Activated CD4-positive, alpha-beta memory T cell treated with anti-CD3 and anti-CD28 coated beads for 36 hours (primary cell): ENCODE data around the gene LSAMP. TPM values are rescaled to one million over a fixed set of nuclear protein-coding genes. Genes with fewer than 3 reads are reported as not detected.
"Not testable (repeated sequence)": the region's sequence is repeated elsewhere in the genome, so short reads cannot be mapped to it uniquely, and the experiment has no call there.

Source experiments
- CTCF ChIA-PET: fragments of 350-600 bp; sonication (Branson Sonifier 250); formaldehyde crosslinking; loops from one replicate; lab custom pipeline; 2021; ENCODE audit warnings: antibody characterized with exemption, inconsistent platforms; lab: Charles Lee
- POLR2A ChIA-PET: fragments of 350-600 bp; sonication (Branson Sonifier 250); formaldehyde crosslinking; loops from one replicate; lab custom pipeline; 2021; ENCODE audit warnings: antibody characterized with exemption; lab: Charles Lee
- DNase-seq: peaks from one replicate; pipeline ENCODE4 v3.0.0-alpha.2; 2020
- H3K27ac Mint-ChIP-seq: one replicate; pipeline ENCODE4 v1.8.0; 2021; ENCODE audit warnings: mixed read lengths
- H3K27me3 Mint-ChIP-seq: one replicate; pipeline ENCODE4 v1.8.0; 2021; ENCODE audit warnings: mixed read lengths
- H3K36me3 Mint-ChIP-seq: one replicate; pipeline ENCODE4 v1.8.0; 2021; ENCODE audit warnings: mixed read lengths
- H3K4me1 Mint-ChIP-seq: one replicate; pipeline ENCODE4 v1.8.0; 2021; ENCODE audit warnings: low read depth, mixed read lengths
- H3K4me3 Mint-ChIP-seq: one replicate; pipeline ENCODE4 v1.8.0; 2021; ENCODE audit warnings: mild to moderate bottlenecking, mixed read lengths
- H3K9me3 Mint-ChIP-seq: one replicate; pipeline ENCODE4 v1.8.0; 2021; ENCODE audit warnings: mixed read lengths
- intact Hi-C: fragments of 100-400 bp; cut with micrococcal nuclease; formaldehyde crosslinking; loops from one replicate; pipeline ENCODE4 v1.15.1; 2023
- total RNA-seq, 2 experiments: library from RNA; stranded (reverse); gene quantifications; one replicate each; pipeline ENCODE4 v1.2.3, GENCODE V29; 2021

The LSAMP gene
- total RNA-seq, 2 experiments from 2014 or later: not detected

DNA sequence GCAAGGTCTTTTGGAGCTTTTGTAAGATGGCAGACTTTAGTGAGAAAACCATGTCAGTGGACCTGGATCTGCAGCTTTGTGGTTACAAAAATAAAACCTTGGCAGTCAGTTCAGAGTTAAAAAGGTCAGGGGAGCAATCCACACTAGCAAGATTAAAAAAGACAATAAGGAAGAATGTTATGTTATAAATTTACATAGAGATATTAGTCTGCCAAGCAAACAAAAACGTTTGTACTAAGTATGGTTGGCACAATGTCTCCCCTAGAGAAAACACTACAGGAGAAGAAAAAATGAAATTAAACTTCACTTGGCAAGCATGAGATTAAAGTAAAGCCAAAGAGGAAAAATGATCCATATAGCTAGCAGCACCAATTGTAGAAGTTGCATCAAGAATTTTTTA is 205.0 kb downstream of the LSAMP start:
- H3K4me3 Mint-ChIP-seq: no peak overlapping the region
- no peak overlapping the region for H3K27ac Mint-ChIP-seq
- no peaks in the 10 kb centered on the region for H3K9me3 Mint-ChIP-seq
- H3K36me3 Mint-ChIP-seq: no peaks in the 10 kb centered on the region
- no peaks in the 10 kb centered on the region for H3K27me3 Mint-ChIP-seq
- POLR2A ChIA-PET: no interaction called here
- H3K4me1 Mint-ChIP-seq: no peaks in the 10 kb centered on the region
- no peak for DNase-seq
- intact Hi-C loops: no loop called here
- CTCF ChIA-PET: no interaction called here

DNA sequence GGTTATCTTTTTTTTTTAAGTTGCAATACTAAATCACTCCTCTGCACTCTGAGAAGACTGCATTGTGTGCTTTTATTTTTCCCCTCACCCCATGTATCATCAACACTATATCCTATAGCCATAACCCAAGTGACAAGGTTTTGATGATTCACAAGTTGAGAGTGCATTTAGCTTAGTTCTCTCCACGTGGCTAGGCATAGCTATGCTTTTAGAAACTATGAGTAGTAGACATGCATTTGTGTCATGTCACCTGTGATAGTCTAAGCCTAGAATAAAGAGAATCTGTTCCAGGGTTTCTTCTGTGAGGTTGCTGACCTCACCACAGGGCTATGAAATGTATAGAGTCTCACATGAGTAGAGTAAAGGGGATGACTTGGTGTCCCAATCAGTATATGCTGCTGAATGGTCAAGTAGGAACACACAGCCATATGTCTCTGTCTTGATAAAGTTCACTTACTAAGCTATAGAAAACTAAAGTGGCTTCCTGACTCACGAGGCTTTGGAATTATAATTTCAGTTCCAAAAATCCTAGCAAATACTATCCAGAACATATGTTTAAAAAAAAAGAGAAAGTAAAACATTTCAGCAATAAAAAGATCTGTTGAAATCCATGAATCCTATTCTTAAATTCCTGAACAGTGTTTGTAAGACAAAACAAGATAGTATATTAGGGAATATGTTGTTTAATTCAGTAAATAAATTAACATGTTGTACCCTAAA is 206.3 kb downstream of the LSAMP start:
- H3K4me3 Mint-ChIP-seq: no peak overlapping the region
- H3K9me3 Mint-ChIP-seq: no peaks in the 10 kb centered on the region
- no peak for DNase-seq
- H3K4me1 Mint-ChIP-seq: no peaks in the 10 kb centered on the region
- intact Hi-C loops: no loop called here
- ChIA-PET POLR2A (no interaction called here), CTCF (no interaction called here)
- no peak overlapping the region for H3K27ac Mint-ChIP-seq
- H3K36me3 Mint-ChIP-seq: no peaks in the 10 kb centered on the region
- no peaks in the 10 kb centered on the region for H3K27me3 Mint-ChIP-seq

DNA sequence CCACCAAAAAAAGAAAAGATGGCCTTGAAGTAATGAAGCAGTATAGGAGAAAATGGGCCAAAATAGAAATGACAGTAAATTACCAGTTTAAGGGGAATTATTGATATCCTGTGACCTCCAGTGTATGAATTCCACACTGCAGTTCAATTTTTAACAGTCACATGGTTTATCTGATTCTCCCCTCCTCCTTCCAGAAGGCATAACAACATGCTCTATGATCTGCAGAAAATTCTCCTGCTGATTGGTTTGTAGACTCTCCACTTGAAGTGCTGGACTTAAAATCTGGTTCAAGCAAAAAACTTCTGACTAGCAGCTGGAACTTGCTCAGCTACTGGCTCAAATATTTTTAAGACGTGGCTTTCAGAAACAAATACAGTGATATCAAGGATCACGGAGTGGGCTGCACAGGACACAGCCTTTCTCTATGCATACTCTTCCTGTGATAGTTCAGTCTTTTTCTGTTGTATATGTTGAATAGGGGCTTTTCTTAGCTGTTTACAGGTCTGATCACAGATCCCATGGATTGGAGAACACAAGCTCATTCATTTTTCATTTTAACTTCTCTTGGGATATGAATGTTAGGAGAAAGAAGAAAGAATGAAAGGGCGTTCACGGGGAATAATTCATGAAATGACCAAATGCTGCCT is 211.5 kb downstream of the LSAMP start:
- no peaks in the 10 kb centered on the region for H3K36me3 Mint-ChIP-seq
- H3K27me3 Mint-ChIP-seq: no peaks in the 10 kb centered on the region
- no peak overlapping the region for H3K4me3 Mint-ChIP-seq
- ChIA-PET CTCF (no interaction called here), POLR2A (no interaction called here)
- DNase-seq: no peak
- no peaks in the 10 kb centered on the region for H3K9me3 Mint-ChIP-seq
- no peaks in the 10 kb centered on the region for H3K4me1 Mint-ChIP-seq
- intact Hi-C loops: no loop called here
- H3K27ac Mint-ChIP-seq: no peak overlapping the region

DNA sequence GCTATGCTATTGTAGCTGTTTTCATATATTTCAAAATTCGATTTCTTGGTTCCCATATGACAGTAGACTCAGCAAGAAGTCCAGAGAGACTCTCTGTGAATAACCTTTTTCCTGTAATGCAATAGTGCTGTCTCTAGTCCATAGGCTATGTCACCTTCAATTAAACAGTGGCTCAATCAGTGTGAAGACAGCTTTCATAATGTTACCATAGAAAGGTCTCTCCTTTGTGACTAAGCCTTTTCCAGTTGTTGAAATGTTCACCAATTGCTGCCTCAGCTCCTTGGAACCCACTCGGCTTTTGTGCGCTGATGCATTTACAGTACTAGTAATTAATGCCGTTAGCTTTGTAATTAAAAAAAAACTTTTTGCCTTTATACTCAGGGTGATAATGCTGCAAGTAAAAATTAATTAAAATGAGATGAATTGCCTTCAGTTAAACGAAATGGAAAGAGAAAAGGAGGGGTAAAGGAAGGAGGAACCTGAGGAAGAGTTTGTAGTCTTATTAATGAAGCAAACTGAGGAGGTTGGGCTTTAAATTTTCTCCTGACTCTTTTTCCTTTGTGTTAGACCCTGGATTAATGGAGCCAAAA is 214.8 kb downstream of the LSAMP start:
- ChIA-PET POLR2A (no interaction called here), CTCF (no interaction called here)
- no peaks in the 10 kb centered on the region for H3K9me3 Mint-ChIP-seq
- H3K27me3 Mint-ChIP-seq: no peaks in the 10 kb centered on the region
- no peak for DNase-seq
- H3K4me3 Mint-ChIP-seq: no peak overlapping the region
- no peak overlapping the region for H3K27ac Mint-ChIP-seq
- no peaks in the 10 kb centered on the region for H3K4me1 Mint-ChIP-seq
- no peaks in the 10 kb centered on the region for H3K36me3 Mint-ChIP-seq
- intact Hi-C loops: no loop called here

DNA sequence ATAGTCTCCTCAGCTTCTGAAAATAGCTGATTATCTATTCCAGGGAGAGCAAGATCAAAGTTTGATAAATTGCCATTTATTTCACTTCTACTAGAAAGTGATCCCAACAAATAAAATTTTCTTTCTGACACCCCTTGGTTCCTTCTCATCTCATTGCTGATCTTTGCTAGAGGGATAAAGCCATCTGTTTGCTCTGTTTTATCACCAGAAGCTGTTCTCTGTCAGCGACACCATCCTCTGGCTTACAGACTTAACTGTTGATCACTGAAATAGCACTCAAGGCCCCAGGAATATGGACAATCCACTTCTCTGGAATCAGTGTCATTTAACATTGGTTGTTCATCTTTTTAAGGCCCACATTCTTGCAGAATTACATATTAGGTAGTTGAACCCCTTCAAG is 219.0 kb downstream of the LSAMP start:
- intact Hi-C loops: no loop called here
- Mint-ChIP-seq H3K9me3 (no peaks in the 10 kb centered on the region), H3K36me3 (no peaks in the 10 kb centered on the region), H3K4me3 (no peak overlapping the region), H3K4me1 (no peaks in the 10 kb centered on the region), H3K27ac (no peak overlapping the region), H3K27me3 (no peaks in the 10 kb centered on the region)
- CTCF ChIA-PET: no interaction called here
- POLR2A ChIA-PET: no interaction called here
- DNase-seq: no peak

DNA sequence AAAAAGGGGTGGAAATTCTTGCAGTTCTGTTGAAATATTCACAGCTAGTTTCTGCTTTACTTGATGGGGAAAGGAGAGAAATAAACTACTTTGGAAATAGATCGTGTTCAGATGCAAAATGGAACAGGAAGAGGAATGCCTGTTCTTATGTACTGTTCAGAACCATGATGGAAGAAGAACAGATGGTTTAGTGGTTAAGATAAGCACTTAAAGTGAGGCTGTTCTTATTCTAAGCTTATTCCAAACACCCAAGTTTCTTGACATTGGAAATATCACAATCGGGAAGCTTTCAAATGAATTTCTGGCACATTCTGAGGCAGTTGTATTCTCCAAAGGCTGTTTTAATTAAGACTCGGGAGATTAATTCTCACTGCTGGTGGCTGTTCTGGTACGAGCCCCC is 228.5 kb downstream of the LSAMP start:
- Mint-ChIP-seq H3K4me1 (no peaks in the 10 kb centered on the region), H3K4me3 (no peak overlapping the region), H3K9me3 (no peaks in the 10 kb centered on the region), H3K27ac (no peak overlapping the region), H3K36me3 (no peaks in the 10 kb centered on the region), H3K27me3 (no peaks in the 10 kb centered on the region)
- intact Hi-C loops: no loop called here
- POLR2A ChIA-PET: no interaction called here
- no peak for DNase-seq
- CTCF ChIA-PET: no interaction called here

DNA sequence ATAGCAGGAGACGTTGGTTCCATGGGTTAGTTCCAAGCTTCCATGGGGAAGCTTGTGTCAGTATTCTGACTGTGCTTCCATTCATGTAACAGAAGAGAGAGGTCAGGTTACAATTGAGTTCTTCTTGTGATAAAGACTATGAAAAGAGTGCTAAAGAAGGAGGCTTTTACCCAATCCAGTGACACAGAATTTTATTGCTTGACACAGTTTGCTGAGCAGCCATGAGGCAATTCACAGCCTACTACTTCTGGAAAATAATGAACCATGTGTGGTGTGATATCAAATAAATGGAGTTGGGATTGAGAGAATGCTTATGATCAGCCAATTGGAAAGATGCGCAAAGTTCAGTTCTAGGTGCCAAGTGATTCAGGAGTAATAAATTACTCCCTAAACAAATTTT is 233.4 kb downstream of the LSAMP start:
- Mint-ChIP-seq H3K27ac (no peak overlapping the region), H3K4me1 (no peaks in the 10 kb centered on the region), H3K36me3 (no peaks in the 10 kb centered on the region), H3K4me3 (no peak overlapping the region), H3K9me3 (peaks cover 3% of the 10 kb centered on the region), H3K27me3 (no peaks in the 10 kb centered on the region)
- ChIA-PET POLR2A (no interaction called here), CTCF (no interaction called here)
- DNase-seq: no peak
- intact Hi-C loops: no loop called here

DNA sequence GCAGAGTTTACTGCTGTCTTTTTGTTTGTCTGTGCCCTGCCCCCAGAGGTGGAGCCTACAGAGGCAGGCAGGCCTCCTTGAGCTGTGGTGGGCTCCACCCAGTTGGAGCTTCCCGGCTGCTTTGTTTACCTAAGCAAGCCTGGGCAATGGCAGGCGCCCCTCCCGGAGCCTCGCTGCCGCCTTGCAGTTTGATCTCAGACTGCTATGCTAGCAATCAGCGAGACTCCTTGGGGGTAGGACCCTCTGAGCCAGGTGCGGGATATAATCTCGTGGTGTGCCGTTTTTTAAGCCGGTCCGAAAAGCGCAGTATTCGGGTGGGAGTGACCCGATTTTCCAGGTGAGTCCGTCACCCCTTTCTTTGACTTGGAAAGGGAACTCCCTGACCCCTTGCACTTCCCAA is 236.5 kb downstream of the LSAMP start:
- H3K36me3 Mint-ChIP-seq, H3K27ac Mint-ChIP-seq, DNase-seq, H3K27me3 Mint-ChIP-seq, H3K4me1 Mint-ChIP-seq, CTCF ChIA-PET, H3K4me3 Mint-ChIP-seq, intact Hi-C loops, H3K9me3 Mint-ChIP-seq, POLR2A ChIA-PET: not testable (repeated sequence)

DNA sequence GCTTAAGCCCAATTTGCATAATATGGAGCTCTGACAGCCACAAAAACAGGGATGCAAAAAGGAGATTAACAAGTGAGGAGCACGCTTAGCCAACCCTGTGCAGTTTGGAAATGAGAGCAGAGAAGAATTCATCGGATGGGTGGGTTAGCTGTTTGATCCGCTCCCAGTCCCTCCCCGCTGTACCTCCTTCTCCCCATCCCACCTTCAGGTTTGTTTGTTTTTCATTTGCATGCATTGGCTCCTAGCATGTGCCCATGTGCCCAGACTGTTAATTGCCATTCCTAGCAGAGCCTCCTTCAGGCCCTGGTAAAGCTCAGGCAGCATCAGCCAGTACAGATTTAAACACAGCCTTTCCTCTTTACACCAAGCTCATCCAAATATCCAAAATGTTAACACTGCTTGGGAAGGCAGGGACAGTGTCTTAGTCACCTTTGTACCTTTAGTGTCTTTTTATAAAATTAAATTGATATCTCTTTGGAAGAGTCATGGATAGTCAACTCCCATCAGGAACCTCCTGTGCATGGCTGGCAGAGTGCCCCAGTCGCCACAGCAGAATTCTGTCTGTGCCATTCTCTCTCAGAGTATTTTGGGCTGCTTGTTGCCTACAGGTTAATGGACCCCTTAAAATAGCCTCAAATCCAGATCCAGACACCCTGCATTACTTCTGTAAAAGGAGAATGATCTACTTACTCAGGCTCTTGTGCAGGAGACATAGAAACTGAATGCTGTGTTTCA is 244.2 kb downstream of the LSAMP start:
- no peaks in the 10 kb centered on the region for H3K36me3 Mint-ChIP-seq
- CTCF ChIA-PET: no interaction called here
- H3K9me3 Mint-ChIP-seq: peaks cover 2% of the 10 kb centered on the region
- no peak overlapping the region for H3K4me3 Mint-ChIP-seq
- POLR2A ChIA-PET: no interaction called here
- intact Hi-C loops: no loop called here
- no peaks in the 10 kb centered on the region for H3K4me1 Mint-ChIP-seq
- no peak for DNase-seq
- H3K27ac Mint-ChIP-seq: no peak overlapping the region
- no peaks in the 10 kb centered on the region for H3K27me3 Mint-ChIP-seq

DNA sequence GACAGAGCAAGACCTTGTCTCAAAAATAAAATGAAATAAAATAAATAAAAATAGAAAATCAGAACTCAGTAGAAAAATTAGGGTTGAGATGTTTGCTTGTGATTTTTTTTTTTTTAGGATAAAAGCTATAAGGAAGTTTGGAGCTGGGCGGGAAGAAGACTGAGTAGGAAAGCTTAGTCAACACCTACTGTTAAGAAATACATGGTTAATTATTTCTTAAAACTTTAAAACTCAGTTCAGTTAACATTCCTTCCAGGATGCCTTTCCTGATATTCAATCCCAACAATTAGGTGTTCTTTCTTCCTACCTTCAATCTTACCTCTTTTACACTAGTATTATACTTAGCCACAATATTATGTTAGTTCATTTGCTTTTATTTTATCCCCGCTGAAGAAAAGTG is 246.2 kb downstream of the LSAMP start:
- Mint-ChIP-seq H3K9me3 (peaks cover 2% of the 10 kb centered on the region), H3K4me3 (no peak overlapping the region), H3K27ac (no peak overlapping the region), H3K4me1 (no peaks in the 10 kb centered on the region), H3K36me3 (no peaks in the 10 kb centered on the region), H3K27me3 (no peaks in the 10 kb centered on the region)
- CTCF ChIA-PET: no interaction called here
- POLR2A ChIA-PET: no interaction called here
- no peak for DNase-seq
- intact Hi-C loops: no loop called here

DNA sequence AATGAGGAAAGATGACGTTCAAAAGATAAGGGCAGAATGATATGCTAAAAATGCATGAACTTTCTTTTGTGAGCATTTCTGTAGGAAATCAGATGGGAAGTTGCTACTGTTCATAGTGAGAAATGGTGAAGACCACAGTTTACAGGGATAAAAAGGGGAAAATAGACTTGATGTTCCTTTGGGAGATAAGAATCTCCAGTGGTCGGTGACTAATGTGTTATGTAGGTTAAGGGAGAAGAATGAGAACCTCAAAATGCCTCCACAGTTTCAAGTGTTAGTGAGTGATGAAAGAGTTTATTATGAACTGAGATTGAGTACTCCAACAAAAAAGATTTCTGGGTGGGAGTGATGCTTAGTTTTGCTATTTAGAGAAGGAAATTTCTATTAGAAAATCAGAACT is 247.2 kb downstream of the LSAMP start:
- intact Hi-C loops: no loop called here
- no peaks in the 10 kb centered on the region for H3K4me1 Mint-ChIP-seq
- H3K9me3 Mint-ChIP-seq: peaks cover 4% of the 10 kb centered on the region
- H3K27ac Mint-ChIP-seq: no peak overlapping the region
- H3K4me3 Mint-ChIP-seq: no peak overlapping the region
- no peaks in the 10 kb centered on the region for H3K27me3 Mint-ChIP-seq
- no peak for DNase-seq
- CTCF ChIA-PET: no interaction called here
- H3K36me3 Mint-ChIP-seq: no peaks in the 10 kb centered on the region
- POLR2A ChIA-PET: no interaction called here

DNA sequence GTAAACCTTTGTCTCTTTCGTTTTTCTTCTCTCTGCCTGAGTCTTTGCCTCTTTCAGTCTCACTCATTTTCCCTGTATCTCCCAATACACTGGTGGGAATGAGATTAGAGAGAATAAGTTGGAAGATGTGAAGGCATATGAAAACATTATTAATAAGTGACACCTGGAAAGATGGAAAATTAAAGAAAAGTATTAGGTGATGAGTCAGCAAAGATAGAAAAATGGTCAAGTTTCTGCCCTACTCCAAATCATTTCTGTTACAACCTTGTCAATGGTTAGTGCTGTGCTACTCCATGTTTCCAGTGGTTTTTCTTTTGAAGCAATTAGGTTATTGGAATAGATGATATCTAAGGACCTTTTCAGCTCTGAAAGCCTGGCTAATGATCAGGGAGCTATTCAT is 252.8 kb downstream of the LSAMP start:
- peaks cover 2% of the 10 kb centered on the region for H3K9me3 Mint-ChIP-seq
- H3K27ac Mint-ChIP-seq: no peak overlapping the region
- H3K36me3 Mint-ChIP-seq: no peaks in the 10 kb centered on the region
- no peak overlapping the region for H3K4me3 Mint-ChIP-seq
- H3K4me1 Mint-ChIP-seq: no peaks in the 10 kb centered on the region
- no peaks in the 10 kb centered on the region for H3K27me3 Mint-ChIP-seq
- ChIA-PET CTCF (no interaction called here), POLR2A (no interaction called here)
- no peak for DNase-seq
- intact Hi-C loops: no loop called here
